Measurements from ENCODE around the gene EDA.

EDA gene

GRCh38 chrX:70029863-70030262 lies 413.9 kb downstream of the EDA start:
- TF ChIP-seq POLR2A (IDR thresholded peaks at IDR 0.05; ENCODE audit: extremely low read depth, insufficient read length) (no peak), MAX (IDR thresholded peaks at IDR 0.05; ENCODE audit: low read depth, low read length) (no peak), CTCF (IDR thresholded peaks at IDR 0.05; ENCODE audit: low read depth, low read length) (no peak), MYC (IDR thresholded peaks at IDR 0.05; ENCODE audit: low read depth, low read length) (no peak)
- H3K4me3 ChIP-seq (ENCODE audit: low read depth, low read length), result no peak overlapping the region
- DNase-seq (ENCODE audit: low read depth), result no peak

- peak; percentile 62 for DNase-seq (ENCODE audit: low read depth)
- H3K4me3 ChIP-seq (ENCODE audit: low read depth, low read length), result no peak overlapping the region
- TF ChIP-seq MAX (IDR thresholded peaks at IDR 0.05; ENCODE audit: low read depth, low read length) (no peak), CTCF (IDR thresholded peaks at IDR 0.05; ENCODE audit: low read depth, low read length) (peak; percentile 69)
Measured at GRCh38 chrX:70030301-70030767, 414.4 kb downstream of the EDA start.

GRCh38 chrX:70032792-70033191 lies 416.9 kb downstream of the EDA start:
- no peak for TF ChIP-seq MAX (IDR thresholded peaks at IDR 0.05; ENCODE audit: low read depth, low read length)
- no peak for TF ChIP-seq MYC (IDR thresholded peaks at IDR 0.05; ENCODE audit: low read depth, low read length)
- no peak for TF ChIP-seq POLR2A (IDR thresholded peaks at IDR 0.05; ENCODE audit: extremely low read depth, insufficient read length)
- TF ChIP-seq CTCF (IDR thresholded peaks at IDR 0.05; ENCODE audit: low read depth, low read length), result no peak
- no peak overlapping the region for H3K4me3 ChIP-seq (ENCODE audit: low read depth, low read length)
- DNase-seq (ENCODE audit: low read depth), result no peak

- no peak overlapping the region for H3K4me3 ChIP-seq (ENCODE audit: low read depth, low read length)
- peak; percentile 60 for DNase-seq (ENCODE audit: low read depth)
- TF ChIP-seq CTCF (IDR thresholded peaks at IDR 0.05; ENCODE audit: low read depth, low read length) (peak; percentile 57), POLR2A (IDR thresholded peaks at IDR 0.05; ENCODE audit: extremely low read depth, insufficient read length) (no peak), MAX (IDR thresholded peaks at IDR 0.05; ENCODE audit: low read depth, low read length) (no peak), MYC (IDR thresholded peaks at IDR 0.05; ENCODE audit: low read depth, low read length) (no peak)
Measured at GRCh38 chrX:70033348-70034051, 417.6 kb downstream of the EDA start.

GRCh38 chrX:70034646-70035045 lies 418.7 kb downstream of the EDA start:
- TF ChIP-seq MYC (IDR thresholded peaks at IDR 0.05; ENCODE audit: low read depth, low read length) (no peak), POLR2A (IDR thresholded peaks at IDR 0.05; ENCODE audit: extremely low read depth, insufficient read length) (no peak), CTCF (IDR thresholded peaks at IDR 0.05; ENCODE audit: low read depth, low read length) (no peak), MAX (IDR thresholded peaks at IDR 0.05; ENCODE audit: low read depth, low read length) (no peak)
- H3K4me3 ChIP-seq (ENCODE audit: low read depth, low read length), result no peak overlapping the region
- DNase-seq (ENCODE audit: low read depth), result no peak

All from NB4 (cell line).